DMS 273 (cell line): Measurements from ENCODE around the gene KRTAP10-2.
"Not testable (repeated sequence)": the region's sequence is repeated elsewhere in the genome, so short reads cannot be mapped to it uniquely, and the experiment has no call there.

ENCODE experiments used
- DNase-seq: peaks from one replicate; lab custom pipeline; 2025; ENCODE audit not compliant: unreplicated experiment; lab: John Stamatoyannopoulos, UW

Gene KRTAP10-2

GRCh38 chr21:44583089-44583799 lies 31.9 kb upstream of the KRTAP10-2 start:
- DNase-seq: peak; percentile 54

- DNase-seq: no peak
Observed at GRCh38 chr21:44582055-44582454, 30.8 kb upstream of the KRTAP10-2 start.

DNA sequence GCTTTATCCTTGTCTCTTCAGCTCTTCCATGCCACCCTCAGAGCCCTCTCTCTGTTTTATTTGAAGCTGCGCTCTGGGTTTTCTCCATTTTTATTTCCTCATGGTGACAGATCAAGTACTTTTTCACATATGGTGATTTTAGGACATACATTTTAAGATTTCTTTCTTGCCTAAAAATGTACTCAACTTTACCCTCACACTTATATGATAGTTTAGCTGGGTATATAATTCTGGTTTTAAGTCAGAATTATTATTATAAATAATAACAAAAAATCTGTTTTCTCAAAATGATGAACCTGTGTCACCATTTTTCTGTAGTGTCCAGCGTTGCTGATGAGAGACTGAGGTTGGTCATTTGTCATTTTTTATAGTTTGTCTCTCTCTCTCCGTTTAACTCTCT lies 29.9 kb upstream of the KRTAP10-2 start:
- no peak for DNase-seq

- DNase-seq: not testable (repeated sequence)
Observed at GRCh38 chr21:44580231-44580821, 29.0 kb upstream of the KRTAP10-2 start, which contains the start of gene KRTAP10-5. TSS of gene KRTAP10-5 (minus strand) at chr21:44580604. CDS start at chr21:44580578, 26 bp downstream.

DNA sequence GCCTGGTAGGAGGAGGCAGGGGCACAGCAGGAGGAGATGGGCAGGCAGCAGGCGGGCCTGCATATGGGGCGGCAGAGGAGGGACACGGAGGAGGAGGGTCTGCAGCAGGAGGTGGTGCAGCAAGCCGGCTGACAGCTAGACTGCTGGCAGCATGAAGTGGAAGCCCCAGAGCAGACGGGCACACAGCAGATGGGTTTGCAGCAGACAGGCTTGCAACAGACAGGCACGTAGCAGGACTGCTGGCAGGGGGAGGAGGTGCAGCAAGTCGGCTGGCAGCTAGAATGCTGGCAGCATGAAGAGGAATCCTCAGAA lies 28.5 kb upstream of the KRTAP10-2 start:
- DNase-seq: peak; percentile 65

DNA sequence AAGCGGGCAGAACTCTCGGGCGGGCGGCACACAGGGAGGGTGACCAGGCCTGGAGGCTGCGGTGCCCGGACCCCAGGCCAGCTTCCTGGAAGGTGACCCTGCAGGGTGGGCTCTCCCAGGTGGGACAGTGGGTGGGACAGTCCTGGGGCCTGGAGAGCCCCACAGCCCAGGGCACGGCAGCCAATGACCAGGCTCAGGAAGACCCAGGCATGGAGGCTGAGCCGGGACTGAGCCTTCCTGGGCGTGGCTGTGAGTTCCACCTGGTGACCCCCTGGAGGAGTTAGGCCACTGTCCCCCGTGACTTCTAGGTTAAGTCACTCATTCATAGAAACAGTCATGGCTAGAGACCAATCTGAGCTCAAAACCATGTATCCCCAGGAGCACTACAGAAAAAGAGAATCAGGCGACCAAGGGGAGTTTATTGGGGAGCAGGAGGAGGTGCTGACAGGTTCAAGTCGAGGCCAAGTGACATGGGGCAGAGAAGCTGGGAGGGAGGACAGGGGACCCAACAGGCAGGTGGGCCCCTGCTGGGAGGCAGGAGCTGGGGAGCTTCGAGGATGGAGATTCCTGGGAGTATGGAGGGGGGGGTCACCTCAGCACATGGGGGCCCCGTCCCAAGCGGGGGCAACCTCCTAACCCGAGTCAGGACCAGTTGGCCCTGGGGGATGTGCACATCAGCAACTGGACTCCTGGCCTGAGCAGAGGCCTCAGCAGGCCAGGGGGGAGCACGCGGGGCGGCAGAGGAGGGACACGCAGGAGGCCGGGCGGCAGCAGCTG lies 27.9 kb upstream of the KRTAP10-2 start:
- DNase-seq: no peak

DNA sequence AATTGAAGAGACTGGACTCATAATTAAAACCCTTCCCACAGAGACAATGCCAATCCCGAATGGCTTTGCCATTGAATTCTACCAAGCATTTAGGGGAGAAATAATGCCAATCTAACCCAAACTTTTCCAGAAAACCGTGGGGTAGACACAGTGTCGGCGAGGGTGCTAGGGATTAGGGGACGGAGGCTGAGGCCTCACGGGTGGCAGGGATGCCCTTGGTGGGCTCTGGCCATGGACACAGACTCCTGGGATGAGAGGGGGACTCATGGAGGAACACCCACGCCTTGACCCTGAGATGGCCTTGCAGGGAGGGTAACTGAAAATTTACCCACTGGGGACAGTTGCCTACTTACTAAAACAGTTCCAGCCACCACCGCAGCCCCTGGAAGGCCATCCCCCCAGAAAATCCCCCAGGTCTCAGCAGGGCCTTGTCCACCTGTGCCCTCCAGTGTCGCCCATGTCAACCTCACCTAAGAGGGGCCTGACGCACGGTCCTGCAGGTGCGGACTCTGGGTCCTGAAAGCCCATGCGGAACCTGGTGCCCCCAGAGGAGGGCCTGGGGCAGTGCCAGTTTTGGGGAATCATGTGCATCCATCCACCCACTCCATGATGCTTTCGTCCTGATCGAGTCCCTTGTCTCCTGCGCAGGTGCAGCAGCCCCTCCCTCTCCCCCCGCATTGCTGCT lies 27.2 kb upstream of the KRTAP10-2 start:
- DNase-seq: no peak

DNA sequence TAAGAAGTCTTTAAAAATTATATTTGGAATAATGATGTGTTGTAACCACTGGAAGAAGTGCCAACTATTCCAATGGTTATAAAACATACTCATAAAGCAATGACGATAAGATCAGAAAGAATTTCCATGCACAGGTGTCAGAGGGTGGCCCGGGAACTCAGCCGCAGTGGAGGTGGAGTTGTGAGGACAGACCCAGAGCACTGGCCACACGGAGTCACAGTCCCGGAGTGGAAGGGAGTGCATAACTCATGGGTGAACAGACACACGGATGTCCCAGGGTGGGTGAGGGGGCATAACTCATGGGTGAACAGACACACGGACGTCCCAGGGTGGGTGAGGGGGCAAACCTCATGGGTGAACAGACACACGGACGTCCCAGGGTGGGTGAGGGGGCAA lies 24.7 kb upstream of the KRTAP10-2 start:
- DNase-seq: no peak

GRCh38 chr21:44575307-44576024 lies 24.2 kb upstream of the KRTAP10-2 start:
- no peak for DNase-seq

GRCh38 chr21:44574457-44575306 lies 23.4 kb upstream of the KRTAP10-2 start:
- peak; percentile 59 for DNase-seq

- DNase-seq: peak; percentile 65
Observed at GRCh38 chr21:44573630-44574456, 22.5 kb upstream of the KRTAP10-2 start, which contains the start of gene KRTAP10-4. TSS of gene KRTAP10-4 (plus strand) at chr21:44573729. CDS start at chr21:44573759, 30 bp downstream.

DNA sequence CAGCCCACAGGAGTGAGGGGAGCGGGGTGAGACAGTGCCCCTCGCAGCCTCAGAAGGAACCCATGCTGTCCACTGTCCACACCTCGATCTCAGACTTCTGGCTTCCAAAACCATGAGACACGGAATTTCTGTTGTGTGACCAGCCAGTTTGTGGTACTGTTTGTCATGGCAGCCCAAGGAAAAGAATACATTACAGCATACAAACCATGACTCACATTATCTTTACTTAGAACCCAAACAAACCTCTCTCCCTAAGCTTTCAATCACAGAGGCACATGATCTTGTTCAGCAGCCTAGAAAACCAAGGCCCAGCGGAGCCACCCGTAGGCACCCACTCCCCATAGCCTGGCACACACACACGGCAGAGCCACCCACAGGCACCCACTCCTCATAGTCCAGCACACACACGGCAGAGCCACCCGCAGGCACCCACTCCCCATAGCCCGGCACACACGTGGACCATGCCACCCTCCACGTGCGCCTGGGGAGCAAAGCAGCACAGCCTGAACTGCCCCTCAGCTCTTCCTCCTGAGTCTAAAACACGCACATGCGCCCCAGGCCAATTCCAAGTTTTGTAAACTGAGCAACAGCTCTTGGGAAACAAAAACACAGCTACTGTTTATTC lies 21.8 kb upstream of the KRTAP10-2 start:
- peak; percentile 30 for DNase-seq

- no peak for DNase-seq
Observed at GRCh38 chr21:44571844-44572782, 20.8 kb upstream of the KRTAP10-2 start.

DNA sequence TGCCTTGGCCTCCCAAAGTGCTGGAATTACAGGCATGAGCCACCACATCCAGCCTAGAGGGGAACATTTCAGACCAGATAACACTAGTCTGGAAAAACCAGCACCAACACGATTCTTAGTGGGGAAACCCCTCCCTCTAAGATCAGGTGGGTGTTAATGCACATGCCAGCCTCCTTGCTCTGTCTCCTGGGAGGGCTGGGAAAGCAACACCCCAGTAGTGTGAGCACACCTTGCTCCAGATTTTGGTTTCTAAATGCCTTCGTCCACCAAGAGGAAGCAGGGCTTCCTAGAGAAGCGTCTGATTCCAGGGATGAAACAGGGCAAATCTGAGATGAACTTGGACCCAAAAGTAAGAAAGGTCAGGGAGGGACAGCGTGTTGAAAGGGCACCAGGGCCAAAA lies 20.0 kb upstream of the KRTAP10-2 start:
- DNase-seq: no peak

DNA sequence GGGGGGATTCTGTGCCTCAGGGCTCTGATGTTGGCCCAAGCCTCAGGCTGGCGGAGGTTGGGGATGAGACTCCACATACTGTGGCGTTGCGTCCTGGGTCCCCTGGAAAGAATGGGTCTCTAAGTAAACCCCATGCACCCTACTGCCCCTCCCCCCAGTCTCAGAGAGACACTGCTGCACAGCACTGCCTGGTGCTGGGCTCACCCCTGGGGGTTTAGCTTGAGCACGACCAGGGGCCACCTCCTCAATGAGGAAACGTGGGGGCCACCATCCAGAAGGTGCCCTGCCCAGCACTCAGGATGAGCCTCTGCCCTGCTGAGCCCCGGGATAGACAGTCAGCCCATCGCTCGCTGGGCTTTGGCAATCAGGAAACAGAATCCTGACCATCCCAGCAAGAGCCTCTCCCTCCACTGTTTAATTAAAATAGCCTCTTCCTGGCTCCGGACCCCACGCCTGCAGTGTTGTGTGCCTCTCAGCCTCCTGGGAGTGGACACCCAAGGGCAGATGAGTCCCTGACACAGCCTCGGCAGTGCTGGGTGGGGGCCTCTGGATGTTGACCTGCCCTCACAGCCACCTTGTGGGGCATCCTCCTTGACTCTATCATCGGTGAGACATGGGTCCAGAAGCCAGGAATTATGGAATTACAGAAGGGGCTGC lies 18.7 kb upstream of the KRTAP10-2 start:
- DNase-seq: no peak

- DNase-seq: peak; percentile 43
Observed at GRCh38 chr21:44568667-44569556, 17.6 kb upstream of the KRTAP10-2 start.
